K562 (cell line): Measurements from ENCODE around the gene CD101. TPM values are rescaled to one million over a fixed set of nuclear protein-coding genes. Genes with fewer than 3 reads are reported as not detected.

ENCODE experiments used
- ATAC-seq: fragments of 200-7000 bp; cut with Tn5 transposase; 3 replicates; pipeline ENCODE4 v1.9.1; 2020; ENCODE audit warnings: moderate library complexity
- Bru-seq: library from RNA; stranded (reverse); fragments of 400-500 nt; gene quantifications from one replicate; lab custom pipeline; 2021; lab: Mats Ljungman, UMichigan
- BruChase-seq, 2 experiments: library from RNA; stranded (reverse); fragments of 400-500 nt; gene quantifications; one replicate each; lab custom pipeline; 2021; lab: Mats Ljungman, UMichigan
- BruUV-seq: library from RNA; stranded (reverse); fragments of 400-500 nt; replicated peaks from 2 replicates; lab custom pipeline; 2021; lab: Mats Ljungman, UMichigan
- CTCF ChIA-PET: fragments of 300-600 bp; formaldehyde crosslinking; extraction: SDS; loops from one replicate; lab custom pipeline; 2021; ENCODE audit warnings: low intra/inter-chr PET ratio; lab: Yijun Ruan, JAX
- POLR2A ChIA-PET: fragments of 300-600, 350-650 bp; sonication (Branson Sonifier 250); formaldehyde crosslinking; extraction: SDS; loops from one replicate; lab custom pipeline; 2021; ENCODE audit warnings: antibody characterized with exemption, inconsistent platforms; lab: Yijun Ruan, JAX
- DNase-seq, 4 experiments: peaks; one replicate each; pipeline versions ENCODE4 v3.0.0 to v3.0.0-alpha.2; 2011 to 2018; ENCODE audit warnings: low spot score in 3 of 4, mixed read lengths in 3 of 4; ENCODE audit errors: extremely low read depth in 1 of 4
- FAIRE-seq: peaks from 2 replicates; lab custom pipeline; 2011; peaks lifted over from hg19 to GRCh38; lab: Jason Lieb, UNC
- H2AFZ ChIP-seq: 2 replicates; pipeline ENCODE4 v1.6.0; 2011; ENCODE audit warnings: low read depth, low read length, control low read depth, inconsistent platforms
- H3K27ac ChIP-seq: fragments of 200-600 bp; 3 replicates; pipeline ENCODE4 v1.8.0; 2011; ENCODE audit warnings: low read depth, mild to moderate bottlenecking, control low read depth, inconsistent platforms, low read length, moderate library complexity, mixed read lengths; ENCODE audit errors: extremely low read depth
- H3K27me3 ChIP-seq, 2 experiments: fragments of 300-600 bp in 1 of 2; 2 replicates in 1 of 2; 3 replicates in 1 of 2; pipeline versions ENCODE4 v1.6.0 to v1.8.0; 2011; ENCODE audit warnings: inconsistent platforms in 2 of 2, low read length in 2 of 2, mild to moderate bottlenecking in 1 of 2, mixed read lengths in 1 of 2, moderate library complexity in 1 of 2; ENCODE audit not compliant: control insufficient read depth in 2 of 2, insufficient read depth in 2 of 2
- H3K36me3 ChIP-seq: fragments of 300-600 bp; 3 replicates; pipeline ENCODE4 v1.8.0; 2011; ENCODE audit warnings: mild to moderate bottlenecking, low read length, inconsistent platforms; ENCODE audit not compliant: control insufficient read depth, insufficient read depth
- H3K4me1 ChIP-seq, 2 experiments: fragments of 200-600 bp in 1 of 2; replicated peaks in 1 of 2; 2 replicates in 1 of 2; 3 replicates in 1 of 2; pipeline versions ENCODE4 v1.5.1 to v1.8.0; 2011; ENCODE audit warnings: inconsistent platforms in 2 of 2, low read length in 2 of 2, mild to moderate bottlenecking in 1 of 2, mixed read lengths in 1 of 2, moderate library complexity in 1 of 2; ENCODE audit not compliant: control insufficient read depth in 2 of 2, insufficient read depth in 2 of 2
- H3K4me2 ChIP-seq: 2 replicates; pipeline ENCODE4 v1.6.1; 2011; ENCODE audit warnings: low read length, control low read depth, inconsistent platforms, mixed read lengths; ENCODE audit not compliant: insufficient read depth
- H3K4me3 ChIP-seq: fragments of 200-600 bp; sonication (generic), shearing (Covaris generic); 2 replicates; pipeline ENCODE4 v1.5.1; 2016; ENCODE audit warnings: control low read depth, inconsistent platforms
- H3K79me2 ChIP-seq: fragments of 200-600 bp; 3 replicates; pipeline ENCODE4 v1.8.0; 2011; ENCODE audit warnings: low read length, inconsistent platforms; ENCODE audit not compliant: control insufficient read depth, insufficient read depth
- H3K9ac ChIP-seq, 2 experiments: 2 replicates each; pipeline versions ENCODE4 v1.6.0 to v1.6.1; 2011; ENCODE audit warnings: low read depth in 2 of 2, low read length in 2 of 2, control low read depth in 1 of 2, inconsistent platforms in 1 of 2, mild to moderate bottlenecking in 1 of 2, mixed read lengths in 1 of 2; ENCODE audit not compliant: insufficient read depth in 1 of 2
- H3K9me1 ChIP-seq: one replicate; pipeline ENCODE4 v1.6.0; 2011; ENCODE audit warnings: inconsistent platforms, mild to moderate bottlenecking, low read length, moderate library complexity; ENCODE audit not compliant: control insufficient read depth, insufficient read depth
- H3K9me3 ChIP-seq: replicated peaks from 2 replicates; pipeline ENCODE4 v1.5.1; 2011; ENCODE audit warnings: low read depth, low read length, inconsistent platforms; ENCODE audit not compliant: control insufficient read depth, insufficient read depth
- H4K20me1 ChIP-seq: replicated peaks from 2 replicates; pipeline ENCODE4 v1.6.1; 2011; ENCODE audit warnings: low read length, inconsistent platforms, mixed read lengths; ENCODE audit not compliant: control insufficient read depth, insufficient read depth
- HDAC8 ChIP-seq: fragments of 450-650 bp; IDR thresholded peaks from 2 replicates; pipeline ENCODE4 v1.6.1; 2016; ENCODE audit warnings: mild to moderate bottlenecking, missing genetic modification characterization, moderate library complexity, missing compliant biosample characterization
- LEF1 ChIP-seq: fragments of 450-650 bp; IDR thresholded peaks from 2 replicates; pipeline ENCODE4 v1.6.1; 2016; ENCODE audit warnings: mild to moderate bottlenecking
- RFX1 ChIP-seq: fragments of 450-650 bp; IDR thresholded peaks from 2 replicates; pipeline ENCODE4 v1.6.1; 2016; ENCODE audit warnings: mild to moderate bottlenecking, moderate library complexity
- WGBS: fragments of 100-300 bp; shearing (Covaris generic); methylation state at CpG from one replicate; pipeline ENCODE4 v1.1.6; 2016; ENCODE audit warnings: low coverage, mixed read lengths; ENCODE audit not compliant: insufficient coverage; ENCODE audit errors: missing lambda C conversion rate; 5-methylcytosine and 5-hydroxymethylcytosine counted together
- in situ Hi-C: fragments of 300-500 bp; cut with MboI; formaldehyde crosslinking; loops from 4 replicates; pipeline ENCODE4 v1.15.0; 2018; ENCODE audit warnings: inconsistent platforms, mixed read lengths
- intact Hi-C: fragments of 100-400 bp; cut with micrococcal nuclease; formaldehyde crosslinking; loops from 2 replicates; pipeline ENCODE4 v1.14.2; 2022
- long read RNA-seq, 3 experiments: library from polyadenylated mRNA in 2 of 3; library from RNA in 1 of 3; unstranded in 2 of 3; stranded (forward) in 1 of 3; transcript quantifications; one replicate each; pipeline ENCODE4 v2.0.0, GENCODE V29; 2019 to 2022
- polyA minus RNA-seq, 3 experiments: library from RNA; depleted of rRNA, polyadenylated mRNA; stranded (reverse); fragments of >200 nt; gene quantifications; 2 replicates each; pipeline ENCODE4 v1.2.3, GENCODE V29; 2011
- polyA plus RNA-seq, 8 experiments: library from polyadenylated mRNA; depleted of rRNA in 4 of 8; stranded (reverse) in 5 of 8; unstranded in 3 of 8; fragments of >200 nt; fragmentation: Nextera tagmentation in 2 of 8; fragmentation: Illumina TruSeq in 1 of 8; extraction: Ambion mirVana in 2 of 8; extraction: Trizol in 1 of 8; gene quantifications; 2 replicates each; pipeline versions ENCODE4 v1.2.1 to v1.2.3, GENCODE V29; 2011 to 2014; ENCODE audit warnings: inconsistent platforms in 1 of 8, missing spikeins in 1 of 8
- total RNA-seq, 7 experiments: library from RNA; depleted of rRNA in 6 of 7; stranded (reverse); fragments of >200 nt in 6 of 7; fragmentation: Illumina TruSeq in 2 of 7; extraction: Trizol in 2 of 7; gene quantifications; 2 replicates each; pipeline versions ENCODE4 v1.2.1 to v1.2.3, GENCODE V29; 2011 to 2021; ENCODE audit warnings: low replicate concordance in 1 of 7
- TF ChIP-seq, protein P1 (sequence below): sonication (generic); formaldehyde crosslinking; IDR thresholded peaks from 2 replicates; pipeline ENCODE4 v1.5.0; 2020; ENCODE audit warnings: missing genetic modification reagents
- TF ChIP-seq, protein P2 (sequence below): fragments of 450-650 bp; IDR thresholded peaks from 2 replicates; pipeline ENCODE4 v1.7.0; 2016; ENCODE audit warnings: borderline replicate concordance

CD101 gene, protein sequence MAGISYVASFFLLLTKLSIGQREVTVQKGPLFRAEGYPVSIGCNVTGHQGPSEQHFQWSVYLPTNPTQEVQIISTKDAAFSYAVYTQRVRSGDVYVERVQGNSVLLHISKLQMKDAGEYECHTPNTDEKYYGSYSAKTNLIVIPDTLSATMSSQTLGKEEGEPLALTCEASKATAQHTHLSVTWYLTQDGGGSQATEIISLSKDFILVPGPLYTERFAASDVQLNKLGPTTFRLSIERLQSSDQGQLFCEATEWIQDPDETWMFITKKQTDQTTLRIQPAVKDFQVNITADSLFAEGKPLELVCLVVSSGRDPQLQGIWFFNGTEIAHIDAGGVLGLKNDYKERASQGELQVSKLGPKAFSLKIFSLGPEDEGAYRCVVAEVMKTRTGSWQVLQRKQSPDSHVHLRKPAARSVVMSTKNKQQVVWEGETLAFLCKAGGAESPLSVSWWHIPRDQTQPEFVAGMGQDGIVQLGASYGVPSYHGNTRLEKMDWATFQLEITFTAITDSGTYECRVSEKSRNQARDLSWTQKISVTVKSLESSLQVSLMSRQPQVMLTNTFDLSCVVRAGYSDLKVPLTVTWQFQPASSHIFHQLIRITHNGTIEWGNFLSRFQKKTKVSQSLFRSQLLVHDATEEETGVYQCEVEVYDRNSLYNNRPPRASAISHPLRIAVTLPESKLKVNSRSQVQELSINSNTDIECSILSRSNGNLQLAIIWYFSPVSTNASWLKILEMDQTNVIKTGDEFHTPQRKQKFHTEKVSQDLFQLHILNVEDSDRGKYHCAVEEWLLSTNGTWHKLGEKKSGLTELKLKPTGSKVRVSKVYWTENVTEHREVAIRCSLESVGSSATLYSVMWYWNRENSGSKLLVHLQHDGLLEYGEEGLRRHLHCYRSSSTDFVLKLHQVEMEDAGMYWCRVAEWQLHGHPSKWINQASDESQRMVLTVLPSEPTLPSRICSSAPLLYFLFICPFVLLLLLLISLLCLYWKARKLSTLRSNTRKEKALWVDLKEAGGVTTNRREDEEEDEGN
- total RNA-seq (2011; cell fraction: chromatin; rRNA removed; ENCODE audit: low replicate concordance), result 0.23 and 1.2 TPM in 2 replicates
- total RNA-seq (2011; cell fraction: nucleolus; rRNA removed), result 0.17 and 0.26 TPM in 2 replicates
- total RNA-seq (2011; cell fraction: nucleoplasm; rRNA removed), result 0.23 and 0.66 TPM in 2 replicates
- total RNA-seq (2014; rRNA removed), result 0.18 and 0.20 TPM in 2 replicates
- 0.18 and 0.32 TPM in 2 replicates for total RNA-seq (2014; rRNA removed; fragmentation: Illumina TruSeq; extraction: Trizol)
- 0.53 and 1.0 TPM in 2 replicates for total RNA-seq (2015; rRNA removed; fragmentation: Illumina TruSeq; extraction: Trizol)
- total RNA-seq (2021), result 0.35 and 0.36 TPM in 2 replicates
- polyA plus RNA-seq (2011; rRNA removed), result 0.35 and 0.77 TPM in 2 replicates
- polyA plus RNA-seq (2011; cell fraction: cytosol; rRNA removed), result 0.01 and 0.06 TPM in 2 replicates
- 0.21 and 0.90 TPM in 2 replicates for polyA plus RNA-seq (2011; cell fraction: nucleus; rRNA removed)
- polyA plus RNA-seq (2012), result 0.22 and 0.51 TPM in 2 replicates
- 0.79 and 1.1 TPM in 2 replicates for polyA plus RNA-seq (2014; fragmentation: Illumina TruSeq; extraction: Trizol)
- polyA plus RNA-seq (2014; fragmentation: Nextera tagmentation; extraction: Ambion mirVana), result under 1 TPM; 0.18 to 0.20 TPM
- 0.04 and 0.08 TPM in 2 replicates for polyA plus RNA-seq (2014; rRNA removed)
- 0.28 and 0.90 TPM in 2 replicates for polyA minus RNA-seq (2011; rRNA and poly(A)+ RNA removed)
- polyA minus RNA-seq (2011; cell fraction: cytosol; rRNA and poly(A)+ RNA removed), result 0.29 TPM in 1 of 2 replicates, not detected in the other
- polyA minus RNA-seq (2011; cell fraction: nucleus; rRNA and poly(A)+ RNA removed), result 0.40 and 1.00 TPM in 2 replicates
- Bru-seq, nascent RNA, result percentile 30 among the genes with signal in this experiment
- BruChase-seq, experiment 1, labeled RNA remaining after a 2-hour chase, result percentile 50 among the genes with signal in this experiment
- percentile 51 among the genes with signal in this experiment for BruChase-seq, experiment 2, labeled RNA remaining after a 6-hour chase
- long read RNA-seq, experiment 1, partial matches to known transcripts, result 1 of 2 reads
- long read RNA-seq, experiment 1, other reads (novel, unspliced or antisense), result 1 of 2 reads
- long read RNA-seq, experiment 2, result 0 reads
- long read RNA-seq, experiment 3, result 0 reads

GRCh38 chr1:117001254-117001927 lies at the start of gene CD101:
TSS of gene CD101 (plus strand) at chr1:117001760. CDS start at chr1:117001818, 58 bp downstream.
- intact Hi-C loops, result no loop called here
- TF ChIP-seq HDAC8 (tag) (no peak), LEF1 (no peak), RFX1 (no peak)
- TF ChIP-seq, protein P1, sequence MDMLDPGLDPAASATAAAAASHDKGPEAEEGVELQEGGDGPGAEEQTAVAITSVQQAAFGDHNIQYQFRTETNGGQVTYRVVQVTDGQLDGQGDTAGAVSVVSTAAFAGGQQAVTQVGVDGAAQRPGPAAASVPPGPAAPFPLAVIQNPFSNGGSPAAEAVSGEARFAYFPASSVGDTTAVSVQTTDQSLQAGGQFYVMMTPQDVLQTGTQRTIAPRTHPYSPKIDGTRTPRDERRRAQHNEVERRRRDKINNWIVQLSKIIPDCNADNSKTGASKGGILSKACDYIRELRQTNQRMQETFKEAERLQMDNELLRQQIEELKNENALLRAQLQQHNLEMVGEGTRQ (CRISPR knock-in tag), result no peak
- TF ChIP-seq, protein P2, sequence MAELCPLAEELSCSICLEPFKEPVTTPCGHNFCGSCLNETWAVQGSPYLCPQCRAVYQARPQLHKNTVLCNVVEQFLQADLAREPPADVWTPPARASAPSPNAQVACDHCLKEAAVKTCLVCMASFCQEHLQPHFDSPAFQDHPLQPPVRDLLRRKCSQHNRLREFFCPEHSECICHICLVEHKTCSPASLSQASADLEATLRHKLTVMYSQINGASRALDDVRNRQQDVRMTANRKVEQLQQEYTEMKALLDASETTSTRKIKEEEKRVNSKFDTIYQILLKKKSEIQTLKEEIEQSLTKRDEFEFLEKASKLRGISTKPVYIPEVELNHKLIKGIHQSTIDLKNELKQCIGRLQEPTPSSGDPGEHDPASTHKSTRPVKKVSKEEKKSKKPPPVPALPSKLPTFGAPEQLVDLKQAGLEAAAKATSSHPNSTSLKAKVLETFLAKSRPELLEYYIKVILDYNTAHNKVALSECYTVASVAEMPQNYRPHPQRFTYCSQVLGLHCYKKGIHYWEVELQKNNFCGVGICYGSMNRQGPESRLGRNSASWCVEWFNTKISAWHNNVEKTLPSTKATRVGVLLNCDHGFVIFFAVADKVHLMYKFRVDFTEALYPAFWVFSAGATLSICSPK, result no peak
- Histone ChIP-seq H3K9me3 (no peaks in the 10 kb centered on the region), H3K9ac (no peak within 1 kb of the TSS), H2AFZ (no peak within 1 kb of the TSS), H4K20me1 (no peaks in the 10 kb centered on the region), H3K4me3 (no peak within 1 kb of the TSS), H3K27ac (no peak within 1 kb of the TSS), H3K4me1 (no peaks in the 10 kb centered on the region), H3K79me2 (no peaks in the 10 kb centered on the region), H3K27me3 (no peaks in the 10 kb centered on the region; a peak in 2 of 5 replicates), H3K9me1 (no peaks in the 10 kb centered on the region), H3K4me2 (no peak within 1 kb of the TSS), H3K36me3 (no peaks in the 10 kb centered on the region)
- 25% methylated on average over 3 of the region's 3 CpGs for WGBS
- no TSS peak for BruUV-seq
- ChIA-PET CTCF (no interaction called here), POLR2A (interaction anchor here (0.6 kb wide), 1 partner anchor 457 kb away, joined by 3 read pairs; no protein-coding TSS in a partner anchor)
- ATAC-seq (no peak), FAIRE-seq (no peak), DNase-seq (no peak)
- in situ Hi-C loops, result no loop called here
